Measurements from ENCODE around the gene CHPF2. TPM values are rescaled to one million over a fixed set of nuclear protein-coding genes. Genes with fewer than 3 reads are reported as not detected.

The CHPF2 gene
- polyA plus RNA-seq: 25.1 TPM
- long read RNA-seq, donor 1, partial matches to known transcripts: 6 of 9 reads
- long read RNA-seq, donor 1, other reads (novel, unspliced or antisense): 0 of 9 reads
- long read RNA-seq, donor 2, transcript CHPF2-201 (4 exons, 3,978 nt): major isoform, 5 of 5 reads
- long read RNA-seq, donor 2, partial matches to known transcripts: 0 of 5 reads
- long read RNA-seq, donor 2, other reads (novel, unspliced or antisense): 0 of 5 reads
- long read RNA-seq, donor 3, partial matches to known transcripts: 6 of 10 reads
- long read RNA-seq, donor 3, other reads (novel, unspliced or antisense): 0 of 10 reads
- long read RNA-seq, donor 4, partial matches to known transcripts: 0 of 1 reads
- long read RNA-seq, donor 4, other reads (novel, unspliced or antisense): 0 of 1 reads
- long read RNA-seq, donor 5, partial matches to known transcripts: 0 of 3 reads
- long read RNA-seq, donor 5, other reads (novel, unspliced or antisense): 0 of 3 reads
- long read RNA-seq, donor 6, partial matches to known transcripts: 0 of 3 reads
- long read RNA-seq, donor 6, other reads (novel, unspliced or antisense): 0 of 3 reads
- long read RNA-seq, donor 7, partial matches to known transcripts: 0 of 3 reads
- long read RNA-seq, donor 7, other reads (novel, unspliced or antisense): 0 of 3 reads
- long read RNA-seq, donor 8, transcript CHPF2-201 (4 exons, 3,978 nt): major isoform, 5 of 5 reads
- long read RNA-seq, donor 8, partial matches to known transcripts: 0 of 5 reads
- long read RNA-seq, donor 8, other reads (novel, unspliced or antisense): 0 of 5 reads
- long read RNA-seq, donor 9, partial matches to known transcripts: 0 of 4 reads
- long read RNA-seq, donor 9, other reads (novel, unspliced or antisense): 0 of 4 reads
- long read RNA-seq, donor 10, partial matches to known transcripts: 0 of 2 reads
- long read RNA-seq, donor 10, other reads (novel, unspliced or antisense): 0 of 2 reads
- long read RNA-seq, donor 11, partial matches to known transcripts: 0 of 2 reads
- long read RNA-seq, donor 11, other reads (novel, unspliced or antisense): 0 of 2 reads

- Histone ChIP-seq H3K36me3 (ENCODE audit: control insufficient read depth, insufficient read depth, low read length) (peaks cover 25% of the 10 kb centered on the region), H3K27ac (ENCODE audit: low read length) (peak within 1 kb of the TSS; percentile 40), H3K4me3 (ENCODE audit: low read length) (peak within 1 kb of the TSS; percentile 94), H3K4me1 (ENCODE audit: control insufficient read depth, insufficient read depth, low read length) (peaks cover 8% of the 10 kb centered on the region), H3K27me3 (ENCODE audit: control insufficient read depth, insufficient read depth, low read length) (no peaks in the 10 kb centered on the region), H3K9me3 (ENCODE audit: control insufficient read depth, low read depth, low read length) (no peaks in the 10 kb centered on the region)
- no CpG with 5 or more reads among the region's 79 CpGs for WGBS (ENCODE audit: insufficient coverage, low lambda C conversion rate)
- peak; percentile 84 to 89 for DNase-seq
Observed at GRCh38 chr7:151232091-151232916, at the start of gene CHPF2. Gene CHPF2, plus strand, starts transcription at chr7:151232483. Its CDS starts 1,529 bp downstream, at chr7:151234012.

DNA sequence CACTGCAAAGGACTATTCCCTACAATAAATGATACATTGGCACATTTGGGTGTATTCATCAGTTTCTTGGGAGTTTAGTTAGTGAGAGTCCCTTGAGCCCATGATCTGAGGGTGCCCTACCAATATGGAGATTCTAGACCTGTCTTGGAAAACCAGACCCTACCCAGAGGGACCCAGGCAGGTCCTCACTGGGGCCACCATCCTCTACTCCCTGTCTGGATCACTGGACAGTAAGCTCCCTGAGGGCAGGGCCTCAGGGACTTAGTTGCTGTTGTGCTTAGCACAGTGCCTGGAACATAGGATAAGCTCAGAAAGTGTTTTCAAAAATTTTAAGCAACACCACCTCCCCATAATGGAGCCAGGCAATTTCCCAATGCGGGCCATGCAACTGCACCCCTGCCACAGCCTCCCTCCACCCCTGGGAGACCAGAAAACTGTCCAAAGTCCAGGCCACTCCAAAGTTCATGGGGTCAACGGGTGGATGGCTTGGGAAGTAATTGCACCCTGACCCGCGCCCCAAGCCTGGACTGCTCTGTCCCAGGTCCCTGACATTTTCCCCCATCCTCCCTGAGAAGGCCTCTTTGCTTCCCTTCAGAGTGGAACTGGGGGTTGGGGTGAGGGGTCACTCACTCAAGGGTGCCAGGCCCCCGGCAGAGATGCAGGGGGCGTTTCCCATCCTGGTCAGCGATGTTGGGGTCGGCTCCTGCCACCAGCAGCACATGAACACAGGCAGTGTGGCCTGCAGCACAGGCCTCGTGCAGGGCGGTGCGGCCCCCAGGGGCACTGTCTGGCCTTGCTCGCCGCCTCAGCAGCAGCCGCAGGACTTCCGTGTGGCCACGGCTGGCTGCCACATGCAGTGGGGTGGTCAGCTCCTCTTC lies 46.3 kb upstream of the CHPF2 start:
- Histone ChIP-seq H3K4me1 (ENCODE audit: control insufficient read depth, insufficient read depth, low read length) (no peaks in the 10 kb centered on the region), H3K27me3 (ENCODE audit: control insufficient read depth, insufficient read depth, low read length) (peaks cover 11% of the 10 kb centered on the region), H3K4me3 (ENCODE audit: low read length) (no peak overlapping the region), H3K9me3 (ENCODE audit: control insufficient read depth, low read depth, low read length) (no peaks in the 10 kb centered on the region), H3K36me3 (ENCODE audit: control insufficient read depth, insufficient read depth, low read length) (no peaks in the 10 kb centered on the region), H3K27ac (ENCODE audit: low read length) (no peak overlapping the region)
- DNase-seq: no peak
- WGBS (ENCODE audit: insufficient coverage, low lambda C conversion rate): no CpG with 5 or more reads among the region's 16 CpGs

- Histone ChIP-seq H3K9me3 (ENCODE audit: control insufficient read depth, low read depth, low read length) (no peaks in the 10 kb centered on the region), H3K4me3 (ENCODE audit: low read length) (no peak within 1 kb of the TSS), H3K27ac (ENCODE audit: low read length) (no peak within 1 kb of the TSS), H3K36me3 (ENCODE audit: control insufficient read depth, insufficient read depth, low read length) (no peaks in the 10 kb centered on the region), H3K4me1 (ENCODE audit: control insufficient read depth, insufficient read depth, low read length) (no peaks in the 10 kb centered on the region), H3K27me3 (ENCODE audit: control insufficient read depth, insufficient read depth, low read length) (peaks cover 11% of the 10 kb centered on the region)
- no peak for DNase-seq
- WGBS (ENCODE audit: insufficient coverage, low lambda C conversion rate): no CpG with 5 or more reads among the region's 22 CpGs
Observed at GRCh38 chr7:151186640-151187408, 45.5 kb upstream of the CHPF2 start, which contains the start of gene ASB10. Gene ASB10, minus strand, starts transcription at chr7:151187250. Its CDS starts 120 bp downstream, at chr7:151187130.

GRCh38 chr7:151187409-151188251 lies 44.7 kb upstream of the CHPF2 start:
- peaks cover 11% of the 10 kb centered on the region for H3K27me3 ChIP-seq (ENCODE audit: control insufficient read depth, insufficient read depth, low read length)
- DNase-seq: no peak
- H3K4me3 ChIP-seq (ENCODE audit: low read length): no peak overlapping the region
- H3K27ac ChIP-seq (ENCODE audit: low read length): no peak overlapping the region
- no peaks in the 10 kb centered on the region for H3K36me3 ChIP-seq (ENCODE audit: control insufficient read depth, insufficient read depth, low read length)
- no peaks in the 10 kb centered on the region for H3K9me3 ChIP-seq (ENCODE audit: control insufficient read depth, low read depth, low read length)
- 100% methylated on average over 1 of the region's 22 CpGs for WGBS (ENCODE audit: insufficient coverage, low lambda C conversion rate)
- no peaks in the 10 kb centered on the region for H3K4me1 ChIP-seq (ENCODE audit: control insufficient read depth, insufficient read depth, low read length)

DNA sequence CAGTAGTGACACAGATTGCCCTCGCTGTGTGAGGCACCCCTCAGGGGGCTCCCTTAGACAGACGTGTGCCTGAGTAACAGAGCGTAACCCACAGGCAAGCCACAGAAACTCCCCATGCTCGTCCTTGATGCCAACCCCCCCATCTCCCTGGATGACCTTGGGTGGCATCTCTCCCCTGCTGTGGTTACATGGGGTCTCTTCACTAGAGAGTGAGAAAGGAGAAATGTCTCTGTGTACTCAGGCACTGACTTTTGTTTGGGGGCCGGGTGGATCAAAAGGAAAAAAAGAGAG lies 44.1 kb upstream of the CHPF2 start:
- Histone ChIP-seq H3K4me1 (ENCODE audit: control insufficient read depth, insufficient read depth, low read length) (no peaks in the 10 kb centered on the region), H3K36me3 (ENCODE audit: control insufficient read depth, insufficient read depth, low read length) (no peaks in the 10 kb centered on the region), H3K4me3 (ENCODE audit: low read length) (no peak overlapping the region), H3K27me3 (ENCODE audit: control insufficient read depth, insufficient read depth, low read length) (peaks cover 11% of the 10 kb centered on the region), H3K9me3 (ENCODE audit: control insufficient read depth, low read depth, low read length) (no peaks in the 10 kb centered on the region), H3K27ac (ENCODE audit: low read length) (no peak overlapping the region)
- DNase-seq: no peak
- WGBS (ENCODE audit: insufficient coverage, low lambda C conversion rate): no CpG with 5 or more reads among the region's 5 CpGs

DNA sequence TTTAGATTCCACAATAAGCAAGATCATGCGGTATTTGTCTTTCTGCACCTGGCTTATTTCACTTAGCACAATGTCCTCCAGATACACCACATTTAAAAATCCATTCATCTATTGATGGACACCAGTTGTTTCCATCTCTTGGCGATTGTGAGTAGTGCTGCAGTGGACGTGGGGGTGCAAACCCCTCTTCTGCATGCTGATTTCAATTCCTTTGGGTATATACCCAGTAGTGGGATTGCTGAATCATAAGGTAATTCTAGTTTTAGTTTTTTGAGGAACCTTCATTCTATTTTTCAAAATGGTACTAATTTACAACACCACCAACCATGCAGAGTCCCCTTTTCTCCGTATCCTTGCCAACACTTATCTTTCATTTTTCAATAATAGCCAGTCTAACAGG lies 43.2 kb upstream of the CHPF2 start:
- 67% methylated on average over 1 of the region's 4 CpGs for WGBS (ENCODE audit: insufficient coverage, low lambda C conversion rate)
- Histone ChIP-seq H3K4me3 (ENCODE audit: low read length) (no peak overlapping the region), H3K36me3 (ENCODE audit: control insufficient read depth, insufficient read depth, low read length) (no peaks in the 10 kb centered on the region), H3K27me3 (ENCODE audit: control insufficient read depth, insufficient read depth, low read length) (peaks cover 11% of the 10 kb centered on the region), H3K27ac (ENCODE audit: low read length) (no peak overlapping the region), H3K9me3 (ENCODE audit: control insufficient read depth, low read depth, low read length) (no peaks in the 10 kb centered on the region), H3K4me1 (ENCODE audit: control insufficient read depth, insufficient read depth, low read length) (no peaks in the 10 kb centered on the region)
- DNase-seq: no peak

GRCh38 chr7:151191544-151191943 lies 40.7 kb upstream of the CHPF2 start:
- no CpG with 5 or more reads among the region's 12 CpGs for WGBS (ENCODE audit: insufficient coverage, low lambda C conversion rate)
- Histone ChIP-seq H3K9me3 (ENCODE audit: control insufficient read depth, low read depth, low read length) (no peaks in the 10 kb centered on the region), H3K27ac (ENCODE audit: low read length) (no peak overlapping the region), H3K27me3 (ENCODE audit: control insufficient read depth, insufficient read depth, low read length) (peaks cover 26% of the 10 kb centered on the region), H3K4me3 (ENCODE audit: low read length) (no peak overlapping the region), H3K36me3 (ENCODE audit: control insufficient read depth, insufficient read depth, low read length) (no peaks in the 10 kb centered on the region), H3K4me1 (ENCODE audit: control insufficient read depth, insufficient read depth, low read length) (no peaks in the 10 kb centered on the region)
- DNase-seq: no peak

GRCh38 chr7:151192002-151192539 lies 40.2 kb upstream of the CHPF2 start:
- no CpG with 5 or more reads among the region's 23 CpGs for WGBS (ENCODE audit: insufficient coverage, low lambda C conversion rate)
- H3K4me1 ChIP-seq (ENCODE audit: control insufficient read depth, insufficient read depth, low read length): no peaks in the 10 kb centered on the region
- H3K36me3 ChIP-seq (ENCODE audit: control insufficient read depth, insufficient read depth, low read length): no peaks in the 10 kb centered on the region
- DNase-seq: no peak
- no peak overlapping the region for H3K4me3 ChIP-seq (ENCODE audit: low read length)
- H3K9me3 ChIP-seq (ENCODE audit: control insufficient read depth, low read depth, low read length): no peaks in the 10 kb centered on the region
- H3K27ac ChIP-seq (ENCODE audit: low read length): no peak overlapping the region
- peaks cover 28% of the 10 kb centered on the region for H3K27me3 ChIP-seq (ENCODE audit: control insufficient read depth, insufficient read depth, low read length)

All from large intestine (tissue), 12 donors.